DOHH2 (cell line): ENCODE measurements around the gene MICAL3.

Source experiments
- CTCF ChIP-seq: fragments of 200-600 bp; sonication (generic); IDR thresholded peaks from one replicate; pipeline ENCODE4 v1.5.1; 2014; ENCODE audit warnings: antibody characterized with exemption, mild to moderate bottlenecking, low read depth, low read length; ENCODE audit not compliant: poor library complexity, severe bottlenecking
- EZH2phosphoT487 ChIP-seq: fragments of 200-600 bp; sonication (generic); IDR thresholded peaks from 2 replicates; pipeline ENCODE4 v1.6.1; 2017; ENCODE audit warnings: borderline replicate concordance, mild to moderate bottlenecking, antibody characterized with exemption, low read length, moderate library complexity, mixed read lengths

- TF ChIP-seq CTCF (no peak), EZH2phosphoT487 (no peak)
Observed at GRCh38 chr22:17868771-17869170, 155.6 kb downstream of the MICAL3 start.
